GM21717 (cell line): ENCODE results near the gene EDARADD.
A peak's percentile ranks its signal among the peaks of the same experiment; 100 is the strongest.

Experiments
- ATAC-seq: cut with Tn5 transposase; IDR thresholded peaks from one replicate; pipeline ENCODE4 v1.9.1; 2021; ENCODE audit warnings: mild to moderate bottlenecking, moderate library complexity; ENCODE audit not compliant: unreplicated experiment

The EDARADD gene

GRCh38 chr1:236391008-236391407, 3.1 kb upstream of the EDARADD start:
- ATAC-seq: no peak

- ATAC-seq: no peak
Observed at GRCh38 chr1:236392182-236392581, 1.9 kb upstream of the EDARADD start.

GRCh38 chr1:236394879-236395229, 768 bp downstream of the EDARADD start:
- no peak for ATAC-seq

GRCh38 chr1:236395230-236395946, 1.3 kb downstream of the EDARADD start:
- ATAC-seq: peak; percentile 60

- ATAC-seq: no peak
Observed at GRCh38 chr1:236395947-236396664, 2.0 kb downstream of the EDARADD start.

- ATAC-seq: no peak
Observed at GRCh38 chr1:236396665-236397043, 2.6 kb downstream of the EDARADD start.

GRCh38 chr1:236397173-236397759, 3.2 kb downstream of the EDARADD start:
- no peak for ATAC-seq

- ATAC-seq: no peak
Observed at GRCh38 chr1:236398538-236398937, 4.5 kb downstream of the EDARADD start.

GRCh38 chr1:236400061-236400603, 6.0 kb downstream of the EDARADD start:
- no peak for ATAC-seq

- ATAC-seq: no peak
Observed at GRCh38 chr1:236401698-236402097, 7.6 kb downstream of the EDARADD start.

GRCh38 chr1:236403905-236404696, 10.0 kb downstream of the EDARADD start:
- no peak for ATAC-seq

GRCh38 chr1:236407059-236407458, 13.0 kb downstream of the EDARADD start:
- ATAC-seq: no peak

GRCh38 chr1:236413688-236414087, 19.6 kb downstream of the EDARADD start:
- no peak for ATAC-seq

- ATAC-seq: no peak
Observed at GRCh38 chr1:236416165-236416564, 22.1 kb downstream of the EDARADD start.

- no peak for ATAC-seq
Observed at GRCh38 chr1:236417336-236417735, 23.2 kb downstream of the EDARADD start.

- ATAC-seq: no peak
Observed at GRCh38 chr1:236419502-236419901, 25.4 kb downstream of the EDARADD start.

- ATAC-seq: no peak
Observed at GRCh38 chr1:236421022-236421421, 26.9 kb downstream of the EDARADD start.

GRCh38 chr1:236421850-236422516, 27.9 kb downstream of the EDARADD start:
- no peak for ATAC-seq

- no peak for ATAC-seq
Observed at GRCh38 chr1:236422517-236422876, 28.4 kb downstream of the EDARADD start.

GRCh38 chr1:236425031-236425663, 31.1 kb downstream of the EDARADD start:
- peak; percentile 96 for ATAC-seq
